HG02884 (cell line): ENCODE measurements around the gene MXI1.
A peak's percentile ranks its signal among the peaks of the same experiment; 100 is the strongest.
"Not testable (repeated sequence)": the region's sequence is repeated elsewhere in the genome, so short reads cannot be mapped to it uniquely, and the experiment has no call there.

Experiments used
- ATAC-seq: cut with Tn5 transposase; IDR thresholded peaks from one replicate; pipeline ENCODE4 v1.9.1; 2021; ENCODE audit warnings: mild to moderate bottlenecking, moderate library complexity; ENCODE audit not compliant: unreplicated experiment

The MXI1 gene

DNA sequence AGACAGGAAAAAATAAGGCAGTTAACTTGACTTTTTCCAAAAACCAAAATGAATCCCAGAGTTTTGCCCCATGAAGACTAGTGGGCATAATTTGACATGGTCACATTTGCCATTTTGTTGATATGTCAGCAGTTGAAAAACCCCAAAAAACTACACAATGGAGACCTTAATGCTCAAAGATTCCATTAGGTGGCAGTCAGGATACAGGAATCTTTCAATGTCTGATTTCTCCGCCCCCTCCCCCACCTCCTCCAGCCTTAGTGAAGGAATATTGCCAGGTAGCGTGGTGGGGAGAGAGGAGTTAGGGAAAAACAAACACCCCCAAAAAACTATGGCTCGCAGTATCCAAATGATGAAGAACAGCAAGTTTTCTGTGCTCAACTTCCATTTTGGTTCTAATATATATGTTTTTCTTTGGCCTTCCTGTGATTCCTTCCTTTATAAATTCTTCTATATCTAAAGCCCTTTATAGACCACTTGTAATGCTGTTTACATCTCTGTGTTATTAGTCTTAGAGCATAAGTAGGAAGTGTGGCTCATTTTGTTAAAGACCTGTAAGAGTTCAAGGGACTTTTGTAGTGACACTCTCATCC, 104.0 kb downstream of the MXI1 start:
- ATAC-seq: peak; percentile 68

DNA sequence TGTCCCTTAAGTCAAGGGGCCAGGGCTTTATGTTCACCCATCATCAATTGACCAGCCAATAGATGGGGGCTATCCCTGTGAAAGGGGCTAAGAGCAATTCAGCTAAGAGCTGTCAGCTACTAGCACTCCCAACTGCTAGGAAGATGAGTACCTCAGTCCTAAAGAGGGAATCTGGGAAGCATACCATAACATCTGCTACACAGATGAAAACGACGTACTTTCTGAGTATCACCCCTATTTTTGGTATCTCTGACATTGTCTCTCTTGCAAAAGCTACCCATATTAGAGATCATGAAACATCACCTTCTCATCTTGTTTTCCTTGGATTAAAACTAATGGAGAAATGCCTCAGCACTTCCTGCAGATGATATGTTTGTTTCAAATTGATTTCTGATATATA, 104.8 kb downstream of the MXI1 start:
- no peak for ATAC-seq

DNA sequence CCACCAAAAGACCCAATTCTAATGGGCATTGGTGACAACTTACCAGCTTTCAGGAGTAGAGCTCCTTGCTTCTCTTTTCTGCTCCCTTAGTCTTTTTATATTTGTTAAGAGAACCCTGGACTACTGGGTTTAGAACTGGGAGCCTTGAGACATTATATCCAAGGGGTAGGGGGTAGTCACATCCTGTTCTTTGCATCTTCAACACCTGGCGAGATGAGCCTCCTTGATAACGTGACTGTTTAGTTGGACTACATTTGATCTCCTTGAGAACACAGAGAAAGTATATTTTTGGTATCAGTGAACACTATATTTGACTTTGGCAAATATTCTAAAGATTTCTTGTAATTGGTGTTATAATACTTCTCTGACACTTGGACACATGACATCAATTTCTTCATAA, 106.3 kb downstream of the MXI1 start:
- ATAC-seq: no peak

DNA sequence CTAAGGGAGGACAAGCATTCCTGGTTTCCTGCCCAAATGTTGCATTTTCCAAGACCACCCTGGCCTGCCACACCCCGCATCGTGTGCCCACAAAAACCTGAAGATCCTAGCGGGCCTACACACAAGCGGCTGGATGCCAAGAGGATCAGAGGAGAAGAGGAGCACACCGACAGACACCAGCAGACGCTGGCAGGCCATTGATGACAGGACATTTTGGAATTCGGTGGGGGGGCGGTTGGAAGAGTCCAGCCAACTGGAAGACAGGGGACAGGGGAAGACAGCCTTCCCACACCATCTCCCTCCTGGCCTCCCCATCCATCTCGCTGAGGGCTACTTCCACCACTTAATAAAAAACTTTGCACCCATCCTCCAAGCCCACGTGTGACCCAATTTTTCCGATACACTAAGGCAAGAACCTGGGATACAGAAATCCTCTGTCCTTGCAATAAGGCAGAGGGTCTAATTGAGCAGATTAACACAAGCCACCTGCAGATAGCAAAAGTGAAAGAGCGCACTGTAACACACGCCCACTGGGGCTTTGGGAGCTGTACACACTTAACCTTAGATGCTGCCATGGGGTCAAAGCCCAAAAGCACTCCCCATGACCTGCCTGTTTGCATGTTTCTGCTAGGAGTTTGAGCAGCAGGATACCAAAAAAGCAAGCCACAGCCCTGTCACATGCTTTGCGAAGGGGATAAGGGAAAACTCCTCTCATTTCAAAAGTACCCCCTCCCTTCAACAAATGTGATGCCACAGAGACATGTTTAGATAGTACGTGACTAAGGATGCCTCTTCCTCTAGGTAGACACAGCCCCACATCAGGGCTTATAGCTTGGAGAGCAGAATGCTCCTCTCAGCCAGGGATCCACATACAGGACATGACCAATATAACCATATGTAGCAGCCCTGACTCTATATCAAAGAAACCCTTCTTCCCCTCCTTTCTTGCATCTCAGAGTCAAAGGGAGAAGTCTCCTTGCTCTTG, 110.8 kb downstream of the MXI1 start:
- no peak for ATAC-seq

DNA sequence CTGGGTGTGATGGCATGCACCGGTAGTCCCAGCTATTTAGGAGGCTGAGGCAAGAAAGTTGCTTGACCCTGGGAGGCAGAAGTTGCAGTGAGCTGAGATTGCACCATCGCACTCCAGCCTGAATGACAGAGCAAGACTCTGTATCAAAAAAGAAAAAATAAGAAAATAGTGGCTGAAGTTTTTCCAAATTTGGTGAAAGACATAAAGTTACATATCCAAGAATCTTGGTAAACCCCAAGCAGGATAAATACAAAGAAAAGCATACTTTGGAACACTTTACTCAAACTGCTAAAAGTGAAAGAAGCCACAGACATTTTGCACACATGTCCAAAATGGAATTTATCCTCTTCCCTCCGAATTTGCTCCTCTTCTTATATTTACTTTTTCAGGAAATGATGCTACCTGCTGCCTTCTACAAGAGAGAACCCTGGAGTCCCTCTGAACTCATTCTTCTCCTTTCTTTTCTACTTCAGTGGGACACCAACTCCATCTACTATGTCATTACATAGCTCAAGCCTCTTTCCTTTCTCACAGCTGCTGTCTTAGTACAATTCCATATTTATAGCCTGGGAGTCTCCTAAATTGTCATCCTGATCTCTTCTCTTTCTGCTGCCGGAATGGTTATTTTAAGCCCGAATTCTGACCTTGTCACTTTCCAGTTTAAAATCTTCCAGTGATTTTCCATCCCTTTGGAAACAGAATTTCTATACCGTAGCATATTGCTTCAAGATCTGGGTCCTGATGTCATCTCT, 114.6 kb downstream of the MXI1 start:
- ATAC-seq: no peak

DNA sequence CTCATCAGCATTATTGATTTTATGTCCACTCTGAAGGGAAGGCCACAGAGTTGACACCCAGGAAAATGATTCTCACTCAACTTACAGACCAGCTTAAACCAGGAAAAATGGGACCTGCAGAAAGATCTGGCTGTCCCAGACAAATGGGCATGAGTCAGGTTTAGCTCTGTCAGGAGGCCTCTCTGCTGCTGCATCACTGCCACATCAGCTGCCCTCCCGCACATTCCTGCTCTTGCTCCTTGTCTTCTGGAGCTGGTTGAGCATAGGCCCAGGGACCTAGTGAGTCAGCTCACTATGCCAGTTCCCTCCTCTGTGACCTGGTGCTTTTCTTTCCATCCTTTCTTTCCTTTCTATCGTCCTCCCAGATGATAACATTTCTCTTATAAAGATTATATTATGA, 116.1 kb downstream of the MXI1 start:
- ATAC-seq: no peak

DNA sequence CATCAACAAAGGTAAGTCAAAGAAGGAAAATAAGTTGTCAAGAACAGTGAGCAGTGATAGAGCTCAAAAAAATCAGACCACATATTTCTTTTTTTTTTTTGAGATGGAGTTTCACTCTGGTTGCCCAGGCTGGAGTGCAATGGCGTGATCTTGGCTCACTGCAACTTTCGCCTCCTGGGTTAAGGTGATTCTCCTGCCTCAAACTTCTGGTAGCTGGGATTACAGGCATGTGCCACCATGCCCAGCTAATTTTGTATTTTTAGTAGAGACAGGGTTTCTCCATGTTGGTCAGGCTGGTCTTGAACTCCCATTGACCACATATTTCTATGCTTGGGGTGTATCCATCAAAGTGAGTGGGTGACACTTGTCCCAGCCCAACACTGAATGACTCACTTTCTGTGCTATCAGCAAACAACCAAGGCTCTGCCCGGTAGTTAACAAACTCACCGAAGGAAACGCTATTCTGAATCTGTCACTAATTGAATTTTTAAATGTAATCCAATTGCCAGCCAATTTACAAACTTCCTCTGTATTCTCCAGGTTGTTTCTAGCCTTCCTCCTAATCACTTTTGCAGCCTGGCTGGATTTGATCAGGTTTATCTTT, 116.9 kb downstream of the MXI1 start:
- peak; percentile 55 for ATAC-seq

DNA sequence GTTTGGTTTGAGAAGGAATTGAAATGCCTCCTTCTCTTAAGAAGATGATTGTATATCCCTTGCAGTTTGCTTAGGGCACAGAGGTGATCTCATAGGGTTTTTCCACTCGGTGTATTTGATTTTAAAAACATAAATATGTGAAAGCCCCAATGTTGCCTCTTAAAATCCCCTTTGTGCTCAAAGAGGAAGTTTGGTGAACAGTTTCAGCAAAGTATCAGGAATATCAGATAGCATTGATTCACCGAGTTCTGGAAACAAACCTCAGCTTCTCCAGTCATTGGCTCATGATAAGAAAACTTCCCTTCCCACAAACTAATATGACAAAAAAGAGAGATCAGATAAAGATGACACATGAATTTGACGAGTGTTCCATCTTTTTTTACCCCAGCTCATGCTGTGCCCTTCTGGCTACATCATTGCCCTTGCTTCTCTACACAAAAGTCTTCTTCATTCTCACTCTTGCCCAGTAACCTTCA, 117.4 kb downstream of the MXI1 start:
- ATAC-seq: peak; percentile 55

DNA sequence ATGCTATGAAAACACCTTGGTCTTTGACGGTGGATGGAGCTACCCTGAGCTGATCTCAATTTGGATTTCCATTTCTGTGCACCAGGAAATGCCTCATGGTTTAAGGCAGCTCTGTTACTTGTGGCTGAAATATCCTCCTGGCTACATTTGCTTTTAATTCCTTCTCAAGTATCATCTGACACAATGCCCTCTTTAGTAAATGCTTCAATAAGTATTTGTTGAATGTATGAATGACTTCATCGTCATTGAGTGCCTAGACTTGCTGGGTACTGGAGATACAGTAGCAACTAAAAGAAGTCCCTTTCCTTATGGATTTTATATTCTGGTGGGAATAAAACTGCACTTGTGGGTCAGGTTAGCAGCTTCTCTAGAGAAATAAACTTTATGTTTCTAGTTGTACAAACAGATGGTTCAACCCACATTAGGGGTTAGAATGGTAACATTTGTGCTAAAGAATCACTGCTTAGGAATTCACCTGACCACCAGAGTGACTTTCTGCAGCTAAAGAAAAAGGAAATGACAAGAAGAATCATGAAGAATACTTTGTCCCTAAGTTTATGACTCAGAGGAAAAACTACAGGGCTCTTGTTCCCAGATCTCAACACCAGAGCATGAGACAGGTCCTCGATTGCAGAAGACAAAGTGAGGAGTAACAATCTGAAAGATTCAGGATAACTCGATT, 119.1 kb downstream of the MXI1 start:
- no peak for ATAC-seq

DNA sequence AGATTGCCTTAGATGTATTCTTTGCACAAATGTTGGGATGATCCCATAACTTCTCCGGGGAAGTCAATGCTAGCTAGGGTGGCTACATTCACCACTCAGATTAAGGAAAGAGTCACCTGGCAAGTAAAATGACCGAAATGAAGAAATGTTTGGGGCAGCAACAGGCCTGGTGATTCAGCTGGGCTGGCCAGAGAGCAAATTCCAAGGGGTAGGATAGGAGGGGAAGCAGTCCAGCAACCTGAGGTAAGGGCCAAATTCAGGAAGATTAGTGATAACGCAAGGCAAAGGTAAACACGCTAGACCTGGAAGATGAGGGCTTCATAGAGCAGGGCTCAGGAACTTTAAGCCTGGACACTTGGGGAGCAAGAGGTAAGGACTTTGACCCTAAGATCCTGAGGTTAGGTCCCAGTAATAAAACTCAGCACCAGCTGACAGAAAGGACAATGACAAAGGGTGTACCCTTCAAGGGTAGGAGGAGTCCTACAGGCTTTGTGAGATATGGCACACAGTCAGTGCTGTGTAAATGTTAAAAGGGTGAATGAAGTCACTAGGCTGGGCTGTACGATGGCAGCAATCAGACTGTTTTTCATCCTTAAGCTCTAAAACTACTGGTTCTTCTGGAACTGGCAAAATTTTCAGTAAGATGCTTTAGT, 120.0 kb downstream of the MXI1 start:
- ATAC-seq: no peak

DNA sequence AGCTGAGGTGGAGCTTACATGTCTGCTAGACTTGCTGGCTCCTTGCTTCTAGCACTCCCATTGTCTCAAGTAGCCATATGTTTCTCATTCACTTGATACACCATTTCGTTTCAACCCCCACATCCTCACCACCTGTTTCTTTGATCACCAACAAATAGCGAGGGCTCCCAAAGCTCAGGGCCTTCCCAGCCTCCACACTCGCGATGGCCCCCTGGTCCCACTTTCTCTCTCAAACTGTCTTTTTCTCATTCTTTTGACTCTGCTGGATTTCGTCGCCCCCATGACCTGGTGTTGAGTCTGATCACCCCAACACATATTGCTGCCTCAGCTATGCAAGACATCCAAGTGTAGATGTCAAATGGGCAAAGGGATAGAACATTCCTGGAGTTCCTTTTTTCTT, 123.3 kb downstream of the MXI1 start:
- ATAC-seq: no peak

DNA sequence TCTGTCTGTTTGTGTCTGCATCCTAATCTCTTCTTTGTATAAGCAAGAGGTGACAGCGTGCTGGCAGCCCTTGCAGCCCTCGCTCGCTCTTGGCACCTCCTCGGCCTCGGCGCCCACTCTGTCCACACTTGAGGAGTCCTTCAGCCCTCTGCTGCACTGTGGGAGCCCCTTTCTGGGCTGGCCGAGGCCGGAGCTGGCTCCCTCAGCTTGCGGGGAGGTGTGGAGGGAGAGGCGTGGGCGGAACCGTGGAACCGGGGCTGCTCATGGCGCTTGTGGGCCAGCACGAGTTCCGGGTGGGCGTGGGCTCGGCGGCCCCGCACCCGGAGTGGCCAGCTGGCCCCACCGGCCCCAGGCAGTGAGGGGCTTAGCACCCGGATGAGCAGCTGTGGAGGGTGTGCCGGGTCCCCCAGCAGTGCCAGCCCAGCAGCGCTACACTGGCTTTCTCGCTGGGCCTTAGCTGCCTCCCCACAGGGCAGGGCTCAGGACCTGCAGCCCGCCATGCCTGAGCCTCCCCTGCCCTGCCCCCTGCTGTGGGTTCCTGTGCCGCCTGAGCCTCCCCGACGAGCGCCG, 123.9 kb downstream of the MXI1 start:
- ATAC-seq: not testable (repeated sequence)

DNA sequence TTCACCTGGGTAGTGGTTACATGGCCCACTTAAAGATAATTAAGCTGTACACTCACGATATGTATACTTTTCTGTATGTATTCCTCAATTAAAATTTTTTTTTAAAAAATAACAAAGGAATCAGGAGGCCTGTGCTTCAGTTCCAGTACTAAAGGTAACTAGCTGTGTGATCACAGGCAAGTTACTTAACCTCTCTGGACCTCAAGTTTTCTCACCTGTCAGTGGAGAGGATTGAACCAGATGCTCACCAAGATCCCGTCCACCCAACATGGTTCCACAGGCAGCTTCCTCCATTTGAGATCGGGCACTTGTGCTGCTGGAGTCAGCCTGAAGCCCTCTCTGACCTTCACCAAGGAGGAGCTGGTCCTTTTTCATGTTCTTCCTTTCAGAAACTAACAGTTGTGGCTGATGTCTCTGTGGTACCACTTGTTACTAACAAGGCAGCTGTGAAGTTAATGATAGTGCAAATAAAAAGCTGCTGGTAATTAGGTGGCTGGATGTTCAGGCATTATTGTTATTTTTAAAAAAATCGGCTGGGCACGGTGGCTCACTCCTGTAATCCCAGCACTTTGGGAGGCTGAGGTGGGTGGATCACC, 126.8 kb downstream of the MXI1 start:
- no peak for ATAC-seq

DNA sequence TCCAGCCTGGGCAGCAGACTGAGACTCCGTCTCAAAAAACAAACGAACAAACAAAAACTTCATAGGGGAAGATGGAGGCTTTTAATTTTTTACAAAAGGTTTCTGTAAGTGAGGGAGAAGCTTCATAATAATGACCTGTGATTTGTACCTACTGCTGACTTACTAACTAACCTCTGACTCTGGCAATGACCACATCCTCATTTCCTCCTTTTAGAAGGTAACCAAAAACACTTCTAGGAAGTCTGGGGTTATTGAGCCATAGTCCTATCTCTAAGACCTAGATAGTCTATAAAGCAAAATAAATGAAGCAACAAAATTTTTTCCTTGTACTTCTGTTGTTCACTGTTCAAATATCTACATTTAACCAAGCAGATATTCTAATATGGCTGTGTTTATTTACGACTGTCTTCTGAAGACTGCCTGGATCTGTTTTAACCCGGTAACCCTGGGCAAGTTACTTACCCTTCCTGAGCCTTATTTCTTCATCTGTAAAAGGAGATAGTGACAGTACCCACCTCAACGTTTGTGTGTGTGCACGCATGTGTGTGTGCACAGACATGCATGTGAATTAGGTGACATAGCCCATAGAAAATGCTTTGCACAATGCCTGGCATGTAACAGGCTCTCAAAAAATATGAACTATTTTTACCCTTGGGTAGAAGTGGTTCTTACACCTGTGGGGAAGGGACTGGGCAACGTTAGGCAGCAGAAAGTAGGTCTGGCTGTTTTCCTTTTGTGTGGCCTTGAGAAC, 128.1 kb downstream of the MXI1 start:
- no peak for ATAC-seq

DNA sequence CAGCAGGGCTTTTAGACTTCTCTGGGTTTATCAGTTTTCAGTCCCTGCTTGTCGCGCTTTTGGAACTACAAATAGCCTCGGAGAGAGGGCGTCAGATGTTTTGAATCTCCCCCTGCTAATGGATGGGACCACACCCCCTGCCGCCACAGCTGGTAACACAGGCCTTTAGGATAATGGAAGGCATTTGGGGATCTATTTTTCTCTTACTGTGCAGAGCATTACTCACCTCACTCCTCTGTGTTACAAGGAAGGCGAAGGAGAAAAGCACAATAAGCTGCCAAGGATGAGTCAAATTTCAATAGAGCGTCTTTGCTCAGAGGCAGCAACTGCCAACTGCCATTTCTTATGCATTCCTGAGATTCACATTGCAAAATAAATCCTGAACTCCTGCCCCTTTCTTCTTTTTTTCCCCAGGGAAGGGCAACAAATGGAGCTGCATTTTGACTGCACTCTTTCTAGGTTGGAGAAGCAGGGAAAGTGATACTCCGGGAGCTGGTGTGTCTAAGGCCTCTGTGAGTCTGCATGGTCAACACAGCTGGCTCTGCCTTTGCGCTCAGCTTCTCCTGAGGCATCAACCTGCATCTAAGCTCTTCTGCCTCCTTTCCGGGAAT, 128.8 kb downstream of the MXI1 start:
- no peak for ATAC-seq
